OCI-LY1 (cell line): ENCODE results near the gene TPCN2.

Source experiments
- H2AFZ ChIP-seq: fragments of 200-600 bp; sonication (generic), shearing (Covaris generic); 2 replicates; pipeline ENCODE4 v1.6.0; 2014; ENCODE audit warnings: antibody characterized with exemption, mild to moderate bottlenecking, low read length
- H3F3A ChIP-seq: fragments of 200-600 bp; sonication (generic), shearing (Covaris generic); 2 replicates; pipeline ENCODE4 v1.6.0; 2014; ENCODE audit warnings: mild to moderate bottlenecking, antibody characterized with exemption, low read length, moderate library complexity; ENCODE audit not compliant: insufficient read depth
- H3K27ac ChIP-seq: fragments of 200-600 bp; sonication (generic); 2 replicates; pipeline ENCODE4 v1.5.1; 2014; ENCODE audit warnings: low read length, mixed run types, mild to moderate bottlenecking, low read depth; ENCODE audit not compliant: poor library complexity, severe bottlenecking
- H3K27me3 ChIP-seq: fragments of 200-600 bp; sonication (generic); 2 replicates; pipeline ENCODE4 v1.6.0; 2014; ENCODE audit warnings: antibody characterized with exemption, mild to moderate bottlenecking, low read length, moderate library complexity; ENCODE audit not compliant: insufficient read depth
- H3K36me3 ChIP-seq: fragments of 200-600 bp; sonication (generic); 2 replicates; pipeline ENCODE4 v1.6.1; 2014; ENCODE audit warnings: mild to moderate bottlenecking, antibody characterized with exemption, low read length, moderate library complexity, mixed read lengths; ENCODE audit not compliant: insufficient read depth
- H3K4me1 ChIP-seq: fragments of 200-600 bp; sonication (generic); 2 replicates; pipeline ENCODE4 v1.5.1; 2014; ENCODE audit warnings: mild to moderate bottlenecking, low read length, moderate library complexity; ENCODE audit not compliant: insufficient read depth, severe bottlenecking
- H3K4me2 ChIP-seq: fragments of 200-600 bp; sonication (generic), shearing (Covaris generic); 2 replicates; pipeline ENCODE4 v1.6.1; 2014; ENCODE audit warnings: low read length
- H3K4me3 ChIP-seq: fragments of 200-600 bp; sonication (generic); 2 replicates; pipeline ENCODE4 v1.5.1; 2014; ENCODE audit warnings: low read length, low read depth, mild to moderate bottlenecking, mixed read lengths; ENCODE audit not compliant: poor library complexity, severe bottlenecking
- H3K79me2 ChIP-seq: fragments of 200-600 bp; shearing (Covaris generic); 2 replicates; pipeline ENCODE4 v1.6.1; 2016; ENCODE audit warnings: mixed run types, low read length, mixed read lengths; ENCODE audit not compliant: insufficient read depth
- H3K9ac ChIP-seq: fragments of 200-600 bp; sonication (generic), shearing (Covaris generic); 2 replicates; pipeline ENCODE4 v1.6.1; 2014; ENCODE audit warnings: mild to moderate bottlenecking, low read length, mixed read lengths
- H3K9me2 ChIP-seq: fragments of 200-600 bp; sonication (generic), shearing (Covaris generic); 2 replicates; pipeline ENCODE4 v1.6.1; 2014; ENCODE audit warnings: low read depth, mild to moderate bottlenecking, low read length, mixed read lengths
- H3K9me3 ChIP-seq: fragments of 200-600 bp; shearing (Covaris generic); 2 replicates; pipeline ENCODE4 v1.6.1; 2014; ENCODE audit warnings: low read length, mixed read lengths
- H4K20me1 ChIP-seq: fragments of 200-600 bp; sonication (generic), shearing (Covaris generic); 2 replicates; pipeline ENCODE4 v1.6.0; 2016; ENCODE audit warnings: mild to moderate bottlenecking, low read length; ENCODE audit not compliant: insufficient read depth
- EZH2 ChIP-seq: fragments of 200-600 bp; sonication (generic), shearing (Covaris generic); IDR thresholded peaks from 2 replicates; pipeline ENCODE4 v1.8.0; 2017; ENCODE audit warnings: borderline replicate concordance, mixed run types, mild to moderate bottlenecking, antibody characterized with exemption, low read length, moderate library complexity, mixed read lengths
- TF ChIP-seq, protein P1 (sequence below): fragments of 200-600 bp; sonication (generic), shearing (Covaris generic); IDR thresholded peaks from 2 replicates; pipeline ENCODE4 v1.5.1; 2017; ENCODE audit warnings: mild to moderate bottlenecking, antibody characterized with exemption, low read length, moderate library complexity, mixed read lengths

The TPCN2 gene

GRCh38 chr11:69165775-69166174, 117.0 kb downstream of the TPCN2 start:
- no peaks in the 10 kb centered on the region for H3F3A ChIP-seq
- H2AFZ ChIP-seq, result no peak overlapping the region
- no peak overlapping the region for H3K27ac ChIP-seq
- H3K4me1 ChIP-seq, result no peaks in the 10 kb centered on the region
- H4K20me1 ChIP-seq, result no peaks in the 10 kb centered on the region
- H3K27me3 ChIP-seq, result peaks cover 6% of the 10 kb centered on the region; the same call in 1 of the 2 replicates
- H3K36me3 ChIP-seq, result no peaks in the 10 kb centered on the region; the same call in 1 of the 2 replicates
- no peaks in the 10 kb centered on the region for H3K9me2 ChIP-seq
- H3K9ac ChIP-seq, result no peak overlapping the region
- H3K9me3 ChIP-seq, result no peaks in the 10 kb centered on the region
- no peaks in the 10 kb centered on the region for H3K79me2 ChIP-seq
- no peak overlapping the region for H3K4me2 ChIP-seq
- H3K4me3 ChIP-seq, result no peak overlapping the region
- no peak for TF ChIP-seq EZH2
- TF ChIP-seq, protein P1, sequence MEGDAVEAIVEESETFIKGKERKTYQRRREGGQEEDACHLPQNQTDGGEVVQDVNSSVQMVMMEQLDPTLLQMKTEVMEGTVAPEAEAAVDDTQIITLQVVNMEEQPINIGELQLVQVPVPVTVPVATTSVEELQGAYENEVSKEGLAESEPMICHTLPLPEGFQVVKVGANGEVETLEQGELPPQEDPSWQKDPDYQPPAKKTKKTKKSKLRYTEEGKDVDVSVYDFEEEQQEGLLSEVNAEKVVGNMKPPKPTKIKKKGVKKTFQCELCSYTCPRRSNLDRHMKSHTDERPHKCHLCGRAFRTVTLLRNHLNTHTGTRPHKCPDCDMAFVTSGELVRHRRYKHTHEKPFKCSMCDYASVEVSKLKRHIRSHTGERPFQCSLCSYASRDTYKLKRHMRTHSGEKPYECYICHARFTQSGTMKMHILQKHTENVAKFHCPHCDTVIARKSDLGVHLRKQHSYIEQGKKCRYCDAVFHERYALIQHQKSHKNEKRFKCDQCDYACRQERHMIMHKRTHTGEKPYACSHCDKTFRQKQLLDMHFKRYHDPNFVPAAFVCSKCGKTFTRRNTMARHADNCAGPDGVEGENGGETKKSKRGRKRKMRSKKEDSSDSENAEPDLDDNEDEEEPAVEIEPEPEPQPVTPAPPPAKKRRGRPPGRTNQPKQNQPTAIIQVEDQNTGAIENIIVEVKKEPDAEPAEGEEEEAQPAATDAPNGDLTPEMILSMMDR, result no peak

DNA sequence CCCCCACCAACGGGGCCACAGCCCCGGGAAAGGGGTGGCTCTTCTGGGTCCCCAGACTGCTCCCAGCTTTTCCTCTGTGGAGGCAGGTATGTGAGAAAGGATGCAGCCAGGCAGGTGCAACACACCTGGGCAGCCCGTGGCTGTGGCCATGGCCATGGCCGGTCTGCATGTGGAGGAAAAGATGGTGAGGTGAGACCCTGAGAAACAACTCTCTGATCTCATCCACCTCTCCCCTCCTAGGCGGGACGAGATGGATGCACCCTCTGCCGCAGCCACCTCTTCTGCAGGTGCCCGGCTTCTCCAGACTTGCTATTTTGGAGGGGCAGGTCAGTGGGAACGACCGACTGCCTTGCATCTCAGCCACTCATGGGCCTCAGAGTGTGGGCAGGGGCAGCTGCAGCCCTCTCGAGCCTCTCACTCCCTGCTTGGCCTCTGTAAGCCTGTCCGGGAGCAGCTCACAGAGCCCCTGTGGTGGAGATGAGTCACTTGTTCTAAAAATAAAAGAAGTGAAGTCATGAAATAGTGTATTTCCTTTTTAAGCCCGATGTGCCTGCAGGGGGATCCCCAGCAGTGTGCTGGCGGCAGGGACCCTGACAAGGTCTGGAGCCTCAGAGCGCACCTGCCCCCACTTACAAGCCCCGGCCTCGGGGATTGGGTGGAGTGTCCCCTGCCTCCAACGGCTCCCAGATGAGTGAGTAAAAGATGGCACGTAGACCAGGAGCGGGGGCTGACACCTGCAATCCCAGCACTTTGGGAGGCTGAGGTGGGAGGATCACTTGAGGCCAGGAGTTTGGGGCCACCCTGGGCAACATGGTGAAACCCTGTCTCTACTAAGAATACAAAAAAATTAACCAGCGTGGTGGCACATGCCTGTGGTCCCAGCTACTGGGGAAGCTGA, 117.7 kb downstream of the TPCN2 start:
- H3K4me2 ChIP-seq, result no peak overlapping the region
- no peaks in the 10 kb centered on the region for H3F3A ChIP-seq
- H3K9me3 ChIP-seq, result no peaks in the 10 kb centered on the region
- H3K79me2 ChIP-seq, result no peaks in the 10 kb centered on the region
- H4K20me1 ChIP-seq, result no peaks in the 10 kb centered on the region
- H3K9ac ChIP-seq, result no peak overlapping the region
- no peaks in the 10 kb centered on the region; the same call in 1 of the 2 replicates for H3K36me3 ChIP-seq
- TF ChIP-seq EZH2, result no peak
- TF ChIP-seq, protein P1, result no peak
- no peak overlapping the region for H3K27ac ChIP-seq
- no peaks in the 10 kb centered on the region for H3K9me2 ChIP-seq
- peaks cover 6% of the 10 kb centered on the region; the same call in 1 of the 2 replicates for H3K27me3 ChIP-seq
- no peak overlapping the region for H2AFZ ChIP-seq
- no peaks in the 10 kb centered on the region for H3K4me1 ChIP-seq
- H3K4me3 ChIP-seq, result no peak overlapping the region

- H3K4me1 ChIP-seq, result no peaks in the 10 kb centered on the region
- no peaks in the 10 kb centered on the region for H4K20me1 ChIP-seq
- H3K9me3 ChIP-seq, result no peaks in the 10 kb centered on the region
- no peaks in the 10 kb centered on the region for H3F3A ChIP-seq
- no peak overlapping the region for H3K9ac ChIP-seq
- no peaks in the 10 kb centered on the region for H3K79me2 ChIP-seq
- no peak for TF ChIP-seq EZH2
- TF ChIP-seq, protein P1, result no peak
- no peak overlapping the region for H3K4me3 ChIP-seq
- H3K9me2 ChIP-seq, result no peaks in the 10 kb centered on the region
- no peak overlapping the region for H3K27ac ChIP-seq
- no peak overlapping the region for H2AFZ ChIP-seq
- no peaks in the 10 kb centered on the region; the same call in 1 of the 2 replicates for H3K36me3 ChIP-seq
- H3K4me2 ChIP-seq, result no peak overlapping the region
- H3K27me3 ChIP-seq, result peaks cover 6% of the 10 kb centered on the region; the same call in 1 of the 2 replicates
These were observed 118.6 kb downstream of the TPCN2 start for GRCh38 chr11:69167130-69167915.
